HG03280 (cell line): ENCODE results near the gene PRSS8.
"Not testable (repeated sequence)": the region's sequence is repeated elsewhere in the genome, so short reads cannot be mapped to it uniquely, and the experiment has no call there.

Source experiments
- ATAC-seq: cut with Tn5 transposase; IDR thresholded peaks from one replicate; pipeline ENCODE4 v1.9.1; 2021; ENCODE audit warnings: mild to moderate bottlenecking, moderate library complexity; ENCODE audit not compliant: unreplicated experiment

The PRSS8 gene

DNA sequence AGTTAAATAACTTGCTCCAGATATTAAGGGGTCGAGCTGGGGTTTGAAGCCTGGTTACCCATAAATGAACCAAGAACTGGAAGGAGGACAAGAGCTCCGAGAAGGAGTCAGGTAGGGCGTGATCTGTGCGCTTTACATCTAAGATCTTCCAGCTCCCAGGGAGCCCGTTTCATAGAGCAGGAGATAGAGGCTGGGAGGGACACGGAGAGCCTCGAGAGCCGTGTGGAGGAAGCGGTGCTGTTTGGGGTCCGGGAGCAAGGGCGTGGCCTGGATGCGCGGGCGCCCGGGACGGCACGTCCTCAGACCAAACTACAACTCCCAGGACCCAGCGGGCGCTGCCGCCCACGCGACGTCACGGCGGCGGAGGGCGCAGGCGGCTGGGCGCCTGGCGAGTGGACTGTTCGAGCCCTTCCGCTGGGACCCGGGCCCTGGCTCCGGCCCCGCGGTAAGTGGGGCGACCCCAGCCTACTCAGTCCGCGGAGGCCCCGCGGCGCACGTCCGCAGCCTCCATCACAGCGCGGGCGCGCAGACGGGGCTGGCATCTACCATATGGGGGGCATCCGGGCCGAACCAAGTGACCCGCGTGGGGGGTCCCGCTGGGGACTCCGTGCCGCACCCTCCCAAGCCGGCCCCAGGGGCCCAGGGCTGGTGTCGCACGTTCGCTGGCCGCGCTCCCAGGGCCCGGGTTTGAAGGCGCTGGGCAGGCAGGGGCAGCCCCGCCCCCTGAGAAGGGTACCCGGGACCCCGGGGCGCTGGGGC lies 27.3 kb downstream of the PRSS8 start, which contains the start of gene BCKDK:
Gene BCKDK (plus strand): TSS at position 352 of the 759 bp plus-strand sequence. CDS start 838 bp downstream, outside the sequence.
- peak; percentile 74 for ATAC-seq

DNA sequence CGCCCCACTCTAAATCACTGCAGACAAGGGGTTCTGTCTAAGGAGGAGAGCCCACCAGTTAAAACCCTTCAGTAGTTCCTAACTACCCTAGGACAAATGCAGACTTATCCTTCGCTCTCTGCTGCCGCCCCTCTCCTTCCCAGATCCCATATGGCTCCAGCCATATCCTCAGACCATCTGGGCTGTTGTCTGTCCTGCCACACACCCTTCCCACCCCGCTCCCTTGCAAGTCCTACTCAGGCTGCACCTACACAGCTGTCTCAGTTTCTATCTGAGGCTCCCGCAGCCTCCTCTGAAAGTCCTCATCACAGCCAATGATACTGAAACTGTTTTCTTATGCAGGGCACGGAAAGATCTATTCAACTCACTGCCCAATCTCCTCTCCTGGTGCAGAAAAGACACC lies 28.1 kb downstream of the PRSS8 start:
- peak; percentile 48 for ATAC-seq

DNA sequence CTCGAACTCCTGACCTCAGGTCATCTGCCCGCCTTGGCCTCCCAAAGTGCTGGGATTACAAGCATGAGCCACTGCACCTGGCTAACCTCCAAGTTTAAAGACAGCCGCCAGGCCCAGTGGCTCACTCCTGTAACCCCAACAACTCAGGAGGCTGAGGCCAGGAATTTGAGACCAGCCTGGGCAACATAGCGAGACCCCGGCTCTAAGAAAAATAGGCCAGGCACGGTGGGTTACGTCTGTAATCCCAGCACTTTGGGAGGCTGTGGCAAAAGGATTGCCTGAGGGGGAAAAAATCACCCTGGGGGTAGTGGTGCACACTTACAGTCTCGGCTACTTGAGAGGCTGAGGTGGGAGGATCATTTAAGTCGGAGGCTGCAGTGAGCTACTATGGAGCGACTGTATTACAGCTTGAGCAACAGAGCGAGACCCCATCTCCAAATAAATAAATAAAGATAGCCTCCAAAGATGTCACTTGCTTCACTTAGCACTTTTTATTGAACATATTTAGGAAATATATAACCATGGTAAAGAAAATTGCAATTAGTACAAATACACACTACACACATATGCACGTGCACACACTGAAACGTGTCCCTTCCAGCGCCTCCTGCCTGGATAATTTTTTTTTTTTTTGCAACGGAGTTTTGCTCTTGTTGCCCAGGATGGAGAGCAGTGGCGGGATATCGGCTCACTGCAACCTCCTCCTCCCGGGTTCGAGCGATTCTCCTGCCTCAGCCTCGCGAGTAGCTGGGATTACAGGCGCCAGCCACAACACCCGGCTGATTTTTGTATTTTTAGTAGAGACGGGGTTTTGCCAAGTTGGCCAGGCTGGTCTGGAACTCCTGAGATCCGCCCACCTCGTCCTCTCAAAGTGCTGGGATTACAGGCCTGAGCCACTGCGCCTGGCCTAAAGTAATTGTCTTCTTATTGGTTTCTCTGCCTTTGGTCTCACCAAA lies 28.7 kb downstream of the PRSS8 start:
- ATAC-seq = no peak

DNA sequence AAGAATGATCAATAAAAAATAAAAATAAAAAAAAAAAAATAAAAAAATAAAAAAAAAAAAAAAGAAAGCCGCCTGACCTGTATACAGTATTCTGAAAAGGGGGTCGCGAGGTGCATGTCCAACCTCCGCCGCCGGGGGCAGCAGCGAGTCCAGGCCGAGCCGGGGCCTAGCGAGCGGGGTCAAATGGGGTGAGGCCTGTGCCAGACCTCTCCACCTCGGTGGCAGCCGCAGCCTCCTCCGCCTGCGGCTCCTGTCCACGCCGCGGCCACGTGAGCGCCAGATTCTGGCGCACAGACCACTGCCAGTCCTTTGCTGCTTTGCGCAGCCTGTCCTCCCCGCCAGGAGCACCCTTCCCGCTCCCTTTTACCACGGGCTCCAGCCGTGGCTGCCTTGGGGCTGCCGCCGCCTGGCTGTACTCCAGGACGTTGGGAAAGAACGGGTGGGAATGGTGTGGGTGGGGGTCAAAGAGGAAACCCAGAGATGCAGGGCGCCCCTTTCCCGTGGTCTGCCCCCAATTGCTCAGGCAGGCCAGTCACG lies 29.8 kb downstream of the PRSS8 start:
- ATAC-seq = no peak

DNA sequence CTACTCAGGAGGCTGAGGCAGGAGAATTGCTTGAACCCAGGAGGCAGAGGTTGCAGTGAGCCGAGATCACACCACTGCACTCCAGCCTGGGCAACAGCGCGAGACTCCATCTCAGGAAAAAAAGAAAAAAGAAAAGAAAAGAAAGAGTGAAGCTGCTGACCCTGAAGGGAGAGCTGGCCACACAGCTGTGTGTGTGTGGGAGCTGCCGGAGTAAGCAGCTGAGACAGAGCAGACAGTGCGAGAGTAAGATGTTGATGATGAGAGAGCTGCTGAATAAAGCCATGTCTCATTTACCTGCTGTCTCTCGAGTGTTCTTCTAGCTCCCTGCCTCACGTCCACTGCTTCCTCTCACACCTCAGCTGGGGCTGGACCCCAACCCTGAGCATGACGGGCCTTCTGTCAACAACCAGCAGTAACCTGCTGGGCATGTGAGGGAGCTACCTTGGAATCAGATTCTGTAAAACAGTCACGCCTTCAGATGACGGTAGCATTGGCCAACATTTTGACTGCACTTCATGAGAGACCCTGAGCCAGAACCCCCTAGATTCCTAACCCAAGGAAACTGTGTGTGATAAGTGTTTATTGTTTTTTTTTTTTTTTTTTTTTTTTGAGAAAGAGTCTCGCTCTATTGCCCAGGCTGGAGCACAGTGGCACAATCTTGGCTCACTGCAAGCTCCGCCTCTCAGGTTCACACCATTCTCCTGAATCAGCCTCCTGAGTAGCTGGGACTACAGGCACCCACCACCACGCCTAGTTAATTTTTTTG lies 34.5 kb downstream of the PRSS8 start:
- ATAC-seq = not testable (repeated sequence)

DNA sequence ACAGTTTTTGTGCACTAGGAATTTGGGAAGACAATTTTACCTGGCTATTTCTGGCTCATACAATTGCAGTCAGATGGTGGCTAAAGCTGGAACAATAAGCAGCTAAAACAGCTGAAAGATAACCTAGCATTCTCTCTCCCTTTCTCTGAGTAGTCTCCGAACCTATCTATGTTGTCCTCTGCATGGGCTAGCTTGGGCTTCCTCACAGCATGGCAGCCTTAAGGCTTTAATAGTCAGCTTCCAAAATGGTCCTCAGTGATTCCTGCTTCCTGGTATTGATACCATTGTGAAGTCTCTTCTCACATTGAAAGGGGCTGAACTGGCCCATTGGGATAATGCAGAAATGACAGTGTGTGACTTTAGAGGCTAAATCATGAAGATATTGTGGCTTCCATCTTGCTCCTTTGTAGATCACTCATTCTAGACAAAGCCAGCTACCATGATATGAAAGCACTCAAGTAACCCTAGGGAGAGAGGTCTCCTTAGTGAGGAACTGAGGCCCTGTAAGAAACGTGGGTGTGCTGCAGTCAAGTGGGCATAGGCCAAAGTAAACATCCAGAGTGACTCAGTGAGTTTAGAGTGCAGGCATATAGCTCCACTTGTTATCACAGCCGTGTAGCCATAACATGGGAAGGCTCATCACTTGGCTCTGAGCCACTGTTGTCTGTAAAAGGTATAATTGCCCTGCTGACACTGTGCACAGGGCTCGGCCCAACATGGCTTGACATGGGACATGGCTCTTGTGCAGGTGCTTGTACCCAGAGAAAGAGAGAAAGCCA lies 35.5 kb downstream of the PRSS8 start:
- no peak for ATAC-seq

DNA sequence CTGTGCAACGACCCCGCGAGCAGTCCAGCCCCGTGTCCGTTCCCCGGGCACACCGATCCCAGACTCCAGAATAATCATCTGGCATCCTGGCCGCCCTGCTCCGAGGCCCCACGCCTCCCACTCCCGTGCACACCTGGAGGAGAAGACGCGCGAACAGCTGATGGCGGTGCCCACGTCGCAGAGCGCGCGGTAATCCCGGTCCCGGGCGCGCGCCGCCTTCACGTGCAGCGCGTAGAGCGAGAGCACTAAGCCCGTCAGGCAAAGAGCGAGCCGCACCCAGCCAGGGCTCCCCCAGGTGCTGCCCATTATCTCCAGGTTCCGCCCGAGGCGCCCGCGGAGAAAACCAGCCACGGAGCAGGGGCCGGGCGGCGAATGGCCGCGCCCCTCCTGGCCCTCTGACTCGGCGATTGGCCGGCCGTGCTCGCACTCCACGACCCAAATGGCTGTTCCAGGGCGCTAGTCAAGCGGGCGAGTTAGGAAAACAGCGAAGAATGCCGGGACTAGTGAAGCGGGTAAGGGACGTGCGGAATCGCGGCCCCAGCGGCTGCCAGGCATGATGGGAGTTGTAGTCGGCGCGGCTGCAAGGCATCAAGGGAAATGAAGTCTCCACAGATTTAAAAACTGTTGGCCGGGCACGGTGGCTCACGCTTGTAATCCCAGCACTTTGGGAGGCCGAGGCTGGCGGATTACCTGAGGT lies 41.0 kb downstream of the PRSS8 start, which contains the start of gene VKORC1:
Gene VKORC1 (minus strand): TSS at position 374 of the 697 bp plus-strand sequence. CDS start 68 bp downstream, at position 306.
- peak; percentile 79 for ATAC-seq

DNA sequence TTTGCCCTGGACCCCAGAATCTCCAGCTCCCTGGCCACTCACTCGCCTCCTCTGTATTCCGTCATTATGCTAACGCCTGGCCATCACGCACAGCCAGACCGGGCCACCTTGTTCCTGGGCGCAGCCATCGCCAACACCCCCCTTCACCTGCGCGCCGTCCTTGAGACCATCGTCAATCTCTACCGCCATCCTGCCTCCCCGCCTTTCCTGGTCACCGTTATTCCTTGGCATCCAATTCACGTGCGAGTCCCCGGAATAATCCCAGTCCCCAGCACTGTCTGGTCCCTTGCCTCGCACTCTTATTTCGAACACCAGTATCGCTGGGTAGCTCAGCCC lies 41.5 kb downstream of the PRSS8 start:
- peak; percentile 7 for ATAC-seq

DNA sequence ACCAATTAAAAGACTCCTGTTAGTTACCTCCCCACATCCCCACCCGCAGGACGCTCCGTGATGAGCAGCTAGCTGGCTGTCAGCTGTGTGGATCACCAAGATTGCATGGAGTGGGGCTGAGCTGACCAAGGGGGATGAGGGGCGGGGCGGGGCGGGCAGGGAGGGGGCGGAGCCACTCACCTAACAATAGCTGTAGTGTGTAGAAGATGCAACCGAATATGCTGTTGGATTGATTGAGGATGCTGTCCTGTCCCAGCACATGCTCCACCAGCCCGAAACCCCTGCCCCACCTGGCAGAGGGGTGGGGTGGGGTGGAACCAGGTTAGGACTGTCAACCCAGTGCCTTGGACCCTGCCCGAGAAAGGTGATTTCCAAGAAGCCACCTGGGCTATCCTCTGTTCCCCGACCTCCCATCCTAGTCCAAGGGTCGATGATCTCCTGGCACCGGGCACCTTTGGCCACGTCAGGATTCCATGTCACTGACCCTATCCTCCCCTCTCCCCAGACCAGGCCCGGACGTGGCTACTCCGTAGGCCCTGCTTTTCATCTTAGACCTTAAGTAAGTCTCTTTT lies 42.3 kb downstream of the PRSS8 start:
- ATAC-seq = no peak

DNA sequence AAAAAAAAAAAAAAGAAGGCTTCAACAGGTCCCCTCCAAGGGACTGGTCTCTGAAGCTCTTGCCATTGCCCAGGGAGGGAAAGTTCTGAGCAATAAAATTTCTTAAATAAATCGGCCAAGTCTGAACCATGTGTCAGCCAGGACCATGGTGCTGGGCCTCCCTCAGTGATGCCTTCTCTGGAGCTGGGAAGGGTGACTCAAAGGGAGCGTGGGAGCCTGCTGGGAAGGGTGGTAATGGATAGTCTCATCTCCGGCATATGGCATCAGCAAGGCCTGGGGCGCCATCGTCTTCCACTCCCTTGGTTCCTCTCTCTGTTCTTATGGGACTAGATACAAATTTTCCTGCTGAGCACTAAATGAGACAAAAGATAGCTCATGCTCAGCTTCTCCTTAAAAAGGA lies 43.2 kb downstream of the PRSS8 start:
- ATAC-seq = no peak

DNA sequence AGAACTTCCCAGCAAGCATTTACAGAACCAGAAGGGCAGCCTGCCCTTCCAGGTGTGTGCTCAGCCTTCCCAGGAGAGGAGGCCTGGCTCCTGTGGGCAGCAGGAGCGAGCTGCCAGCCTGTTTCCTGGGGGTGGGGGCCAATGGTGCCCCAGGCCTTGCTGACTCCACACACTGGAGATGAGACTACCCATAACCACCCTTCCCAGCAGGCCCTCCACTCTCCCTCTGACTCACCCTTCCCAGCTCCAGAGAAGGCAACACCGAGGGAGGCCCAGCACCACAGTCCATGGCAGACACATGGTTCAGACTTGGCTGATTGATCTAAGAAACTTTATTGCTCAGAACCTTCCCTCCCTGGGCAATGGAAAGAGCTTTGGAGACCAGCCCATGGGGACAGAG lies 45.0 kb downstream of the PRSS8 start:
- no peak for ATAC-seq

DNA sequence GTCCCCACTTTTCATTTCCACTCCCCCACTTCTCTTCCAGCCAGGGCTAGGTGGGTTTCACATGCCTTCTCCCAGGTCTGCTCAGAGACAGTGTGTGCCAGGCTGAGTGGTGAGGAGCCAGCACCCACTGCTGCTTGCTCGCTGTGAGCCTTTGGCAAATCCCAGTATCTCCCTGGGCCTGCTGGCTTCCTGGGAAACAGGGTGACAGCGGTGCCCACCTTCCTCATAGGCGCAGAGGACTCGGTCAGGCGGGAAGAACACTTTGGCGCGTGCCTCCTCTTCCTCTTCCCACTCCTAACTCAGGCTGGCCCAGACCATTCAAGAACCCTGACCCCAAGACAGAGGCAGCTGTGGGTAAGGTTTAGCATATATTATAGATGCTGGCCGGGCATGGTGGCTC lies 46.3 kb downstream of the PRSS8 start:
- no peak for ATAC-seq

DNA sequence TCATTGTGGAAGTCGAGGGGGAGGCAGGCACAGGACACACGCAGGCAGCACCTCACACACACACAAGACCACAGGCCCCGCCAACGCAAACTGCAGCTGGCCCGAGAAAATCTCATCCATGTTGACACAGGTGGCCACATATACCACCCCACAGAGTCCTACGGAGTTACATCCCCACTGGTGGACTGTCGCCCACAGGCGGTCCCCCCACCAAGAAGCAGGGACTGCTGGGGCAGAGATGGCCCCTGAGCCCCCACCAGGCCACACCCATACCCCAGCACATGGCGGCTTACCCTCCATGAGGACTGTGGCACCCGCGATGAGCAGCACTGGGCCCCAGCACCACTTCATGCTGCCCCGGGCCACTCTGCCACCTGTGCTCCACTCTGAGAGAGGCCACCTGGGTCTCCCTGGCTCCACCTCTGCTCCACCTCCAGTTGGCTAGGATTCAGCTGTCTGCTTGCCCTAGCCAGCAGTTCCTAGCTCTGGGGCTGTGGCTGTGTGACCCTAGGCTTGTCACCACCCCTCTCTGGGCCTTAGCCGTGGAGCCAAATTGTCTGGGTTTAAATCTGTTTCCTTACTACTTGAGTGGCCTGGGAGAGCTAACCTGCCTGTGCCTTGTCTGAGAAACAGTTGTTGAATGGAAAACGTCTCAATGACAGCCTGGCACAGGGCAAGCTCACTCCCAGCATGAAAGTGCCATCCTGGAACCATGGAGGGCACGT lies 46.9 kb downstream of the PRSS8 start, which contains the start of gene PRSS53:
Gene PRSS53 (minus strand): TSS at position 485 of the 725 bp plus-strand sequence. CDS start 134 bp downstream, at position 351.
- no peak for ATAC-seq

DNA sequence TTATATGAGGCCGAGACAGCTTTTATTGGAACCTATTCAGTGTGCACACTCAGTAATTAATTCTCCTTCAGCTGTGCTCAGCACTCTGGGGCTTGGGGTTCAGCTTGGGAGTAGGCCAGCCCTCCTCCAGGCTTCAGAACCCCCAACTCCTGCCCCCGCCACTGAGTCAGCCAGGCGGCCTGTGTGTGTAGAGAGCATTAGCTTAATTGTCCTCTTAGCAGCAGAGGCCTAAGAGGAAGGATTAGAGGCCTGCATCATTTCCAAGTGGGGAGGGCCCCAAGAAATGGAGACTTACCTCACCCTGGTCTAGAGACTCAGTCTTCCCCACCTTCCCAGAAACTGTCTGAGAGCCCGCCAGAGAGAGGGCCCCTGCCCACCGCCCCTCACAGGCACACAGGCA lies 47.6 kb downstream of the PRSS8 start:
- ATAC-seq = no peak

DNA sequence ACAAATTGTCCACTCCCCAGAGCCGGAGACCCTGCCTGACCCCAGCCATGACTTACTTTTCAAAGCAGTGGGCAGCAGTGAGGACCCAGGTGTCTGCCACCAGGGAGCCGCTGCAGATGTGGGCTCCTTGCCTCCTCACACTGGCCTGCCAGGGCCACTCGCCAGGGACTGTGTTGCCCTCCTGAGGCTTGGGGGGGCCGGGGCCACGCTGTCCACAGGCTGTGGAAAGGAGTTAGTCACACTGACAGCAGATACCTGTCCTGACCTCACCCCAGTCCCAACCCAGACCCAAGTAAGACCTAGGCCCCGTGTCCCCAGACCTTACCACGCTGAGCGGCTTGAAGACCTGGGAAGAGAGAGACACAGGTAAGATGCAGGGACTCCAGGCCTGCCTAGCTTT lies 48.0 kb downstream of the PRSS8 start:
- no peak for ATAC-seq

DNA sequence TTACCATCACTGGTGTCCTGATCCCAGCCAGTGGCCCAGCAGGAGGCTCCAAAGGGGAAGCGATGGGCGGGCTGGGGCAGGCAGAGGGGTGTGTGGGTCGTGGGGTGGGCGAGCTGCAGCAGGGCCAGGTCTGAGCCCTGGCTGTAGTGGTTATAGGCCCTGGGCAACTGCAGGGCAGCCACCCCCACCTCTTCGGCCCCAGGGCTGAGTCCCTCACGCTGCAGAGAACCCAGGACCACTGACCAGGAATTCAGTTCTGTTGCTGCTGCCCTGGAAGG lies 49.0 kb downstream of the PRSS8 start:
- ATAC-seq = no peak

DNA sequence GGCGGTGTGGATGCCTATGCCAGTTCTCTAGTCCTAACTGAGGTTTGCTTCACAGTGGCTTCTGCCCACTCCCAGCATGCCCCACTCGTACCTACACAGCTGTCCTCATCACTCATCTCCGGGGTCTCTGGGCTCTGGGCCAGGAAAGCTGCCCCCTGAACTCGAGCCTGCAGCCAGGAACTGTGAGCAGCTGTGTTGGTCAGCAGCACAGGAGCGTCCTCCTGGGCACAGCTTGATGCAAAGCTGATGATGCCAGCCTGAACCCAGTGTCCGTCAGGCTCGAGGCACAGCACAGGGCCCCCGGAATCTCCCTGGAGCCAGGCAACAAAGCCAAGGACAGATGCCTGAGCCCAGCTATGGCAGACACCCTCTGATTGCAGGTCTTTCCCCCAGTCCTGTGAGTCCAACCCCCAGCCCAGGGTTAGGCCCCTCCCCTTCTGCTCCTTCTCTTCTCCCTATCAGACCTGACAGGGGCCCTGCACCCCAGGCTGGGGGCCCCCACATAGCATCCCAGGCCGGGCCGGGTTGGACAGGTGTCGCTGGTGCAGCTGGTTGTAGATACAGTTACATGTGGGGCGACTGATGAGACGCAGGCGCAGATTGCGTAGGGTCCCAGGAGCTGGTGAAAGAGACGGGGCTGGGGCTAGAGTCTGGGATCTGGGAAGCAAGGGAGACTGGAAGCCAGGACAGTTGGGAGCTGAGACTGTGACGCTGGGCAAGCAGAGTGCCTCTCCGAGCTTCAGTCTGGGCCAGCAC lies 49.5 kb downstream of the PRSS8 start:
- ATAC-seq = no peak

DNA sequence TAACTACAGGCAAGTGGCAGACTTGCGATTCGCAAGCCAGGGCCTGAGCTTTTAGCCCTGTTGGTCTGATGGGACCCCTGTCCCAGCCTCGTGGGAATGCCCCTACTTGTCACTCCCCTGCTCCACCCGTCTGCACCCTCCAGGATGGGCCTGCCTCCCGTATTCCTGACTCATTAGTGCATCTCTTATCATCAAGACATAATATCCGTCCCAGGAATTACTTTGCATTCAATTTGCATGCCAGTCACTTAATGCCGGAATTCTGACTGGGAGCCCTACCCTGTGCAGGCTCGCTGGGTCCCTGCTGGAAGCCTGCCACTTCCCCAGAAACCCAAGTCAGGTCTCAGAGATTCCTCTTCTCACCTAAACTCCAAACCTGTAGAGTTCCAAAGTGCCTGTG lies 50.1 kb downstream of the PRSS8 start:
- ATAC-seq = no peak
